GM21786 (cell line): ENCODE measurements around the gene NXPE1.
"Not testable (repeated sequence)": the region's sequence is repeated elsewhere in the genome, so short reads cannot be mapped to it uniquely, and the experiment has no call there.

Source experiments
- ATAC-seq: cut with Tn5 transposase; IDR thresholded peaks from one replicate; pipeline ENCODE4 v1.9.1; 2021; ENCODE audit not compliant: unreplicated experiment

Gene NXPE1

GRCh38 chr11:114559425-114560310 lies at the start of gene NXPE1:
Gene NXPE1 (minus strand): TSS chr11:114559881. CDS start chr11:114551201, 8,680 bp downstream.
- ATAC-seq, result no peak

- no peak for ATAC-seq
Measured at GRCh38 chr11:114609429-114609828, 49.7 kb upstream of the NXPE1 start.

- not testable (repeated sequence) for ATAC-seq
Measured at GRCh38 chr11:114608605-114609004, 48.9 kb upstream of the NXPE1 start.

- ATAC-seq, result no peak
Measured at GRCh38 chr11:114607753-114608459, 48.2 kb upstream of the NXPE1 start.

- ATAC-seq, result not testable (repeated sequence)
Measured at GRCh38 chr11:114606802-114607075, 47.1 kb upstream of the NXPE1 start.

- no peak for ATAC-seq
Measured at GRCh38 chr11:114606003-114606801, 46.5 kb upstream of the NXPE1 start.

GRCh38 chr11:114605370-114605769 lies 45.7 kb upstream of the NXPE1 start:
- ATAC-seq, result no peak

- no peak for ATAC-seq
Measured at GRCh38 chr11:114604886-114605285, 45.2 kb upstream of the NXPE1 start.

- no peak for ATAC-seq
Measured at GRCh38 chr11:114604179-114604813, 44.6 kb upstream of the NXPE1 start.

GRCh38 chr11:114603151-114603550 lies 43.5 kb upstream of the NXPE1 start:
- ATAC-seq, result not testable (repeated sequence)

- no peak for ATAC-seq
Measured at GRCh38 chr11:114598461-114598860, 38.8 kb upstream of the NXPE1 start.

- no peak for ATAC-seq
Measured at GRCh38 chr11:114596175-114596919, 36.7 kb upstream of the NXPE1 start.

GRCh38 chr11:114595571-114595970 lies 35.9 kb upstream of the NXPE1 start, which contains the start of gene NXPE4:
Gene NXPE4 (minus strand): TSS chr11:114595786. CDS start chr11:114594759, 1,027 bp downstream.
- no peak for ATAC-seq

GRCh38 chr11:114594703-114595102 lies 35.0 kb upstream of the NXPE1 start:
- ATAC-seq, result no peak

- ATAC-seq, result no peak
Measured at GRCh38 chr11:114587398-114587953, 27.8 kb upstream of the NXPE1 start.

GRCh38 chr11:114586797-114587196 lies 27.1 kb upstream of the NXPE1 start:
- no peak for ATAC-seq

GRCh38 chr11:114571712-114572111 lies 12.0 kb upstream of the NXPE1 start:
- ATAC-seq, result no peak

- no peak for ATAC-seq
Measured at GRCh38 chr11:114569801-114570200, 10.1 kb upstream of the NXPE1 start.

- no peak for ATAC-seq
Measured at GRCh38 chr11:114566276-114566675, 6.6 kb upstream of the NXPE1 start.

GRCh38 chr11:114564831-114565230 lies 5.2 kb upstream of the NXPE1 start:
- no peak for ATAC-seq
